ENCODE measurements around the gene NFXL1.

DNA sequence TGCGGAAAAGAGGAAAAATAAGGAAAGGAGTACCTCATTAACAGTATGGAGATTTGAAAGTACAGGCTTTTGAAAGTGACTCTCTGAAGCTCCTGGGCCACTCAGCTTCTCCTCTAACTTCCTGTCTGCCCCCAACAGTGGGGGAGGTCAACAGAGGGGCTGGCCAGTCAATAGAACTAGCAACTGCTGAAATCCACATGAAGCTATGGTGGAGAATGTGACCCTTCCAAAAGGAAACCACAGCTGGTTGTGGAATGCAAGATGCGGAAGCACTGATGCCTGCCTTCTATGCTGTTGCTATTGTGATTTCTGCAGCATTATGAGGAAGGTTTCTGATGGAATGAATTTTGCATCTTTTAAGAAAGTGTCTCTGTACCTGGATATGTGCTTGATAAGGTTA is 78.9 kb downstream of the NFXL1 start:
- TF ChIP-seq, protein P1, sequence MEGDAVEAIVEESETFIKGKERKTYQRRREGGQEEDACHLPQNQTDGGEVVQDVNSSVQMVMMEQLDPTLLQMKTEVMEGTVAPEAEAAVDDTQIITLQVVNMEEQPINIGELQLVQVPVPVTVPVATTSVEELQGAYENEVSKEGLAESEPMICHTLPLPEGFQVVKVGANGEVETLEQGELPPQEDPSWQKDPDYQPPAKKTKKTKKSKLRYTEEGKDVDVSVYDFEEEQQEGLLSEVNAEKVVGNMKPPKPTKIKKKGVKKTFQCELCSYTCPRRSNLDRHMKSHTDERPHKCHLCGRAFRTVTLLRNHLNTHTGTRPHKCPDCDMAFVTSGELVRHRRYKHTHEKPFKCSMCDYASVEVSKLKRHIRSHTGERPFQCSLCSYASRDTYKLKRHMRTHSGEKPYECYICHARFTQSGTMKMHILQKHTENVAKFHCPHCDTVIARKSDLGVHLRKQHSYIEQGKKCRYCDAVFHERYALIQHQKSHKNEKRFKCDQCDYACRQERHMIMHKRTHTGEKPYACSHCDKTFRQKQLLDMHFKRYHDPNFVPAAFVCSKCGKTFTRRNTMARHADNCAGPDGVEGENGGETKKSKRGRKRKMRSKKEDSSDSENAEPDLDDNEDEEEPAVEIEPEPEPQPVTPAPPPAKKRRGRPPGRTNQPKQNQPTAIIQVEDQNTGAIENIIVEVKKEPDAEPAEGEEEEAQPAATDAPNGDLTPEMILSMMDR (IDR thresholded peaks at IDR 0.05): no peak
- TF ChIP-seq POLR2AphosphoS5 (IDR thresholded peaks at IDR 0.05) (no peak), POLR2A (IDR thresholded peaks at IDR 0.05) (no peak), EP300 (IDR thresholded peaks at IDR 0.05) (no peak)
